HUES6 (cell line): ENCODE data around the gene MYO3B.

Source experiments
- H3K27ac ChIP-seq: 2 replicates; pipeline ENCODE4 v1.7.0; 2013; ENCODE audit warnings: low read depth, mild to moderate bottlenecking, low read length, inconsistent platforms
- H3K27me3 ChIP-seq: 2 replicates; pipeline ENCODE4 v1.6.1; 2013; ENCODE audit warnings: low read length; ENCODE audit not compliant: control insufficient read depth, insufficient read depth
- H3K36me3 ChIP-seq: 2 replicates; pipeline ENCODE4 v1.6.1; 2013; ENCODE audit warnings: low read length; ENCODE audit not compliant: control insufficient read depth, insufficient read depth
- H3K4me1 ChIP-seq: 2 replicates; pipeline ENCODE4 v1.6.1; 2013; ENCODE audit warnings: low read length; ENCODE audit not compliant: control insufficient read depth, insufficient read depth
- H3K4me3 ChIP-seq: 2 replicates; pipeline ENCODE4 v1.5.1; 2013; ENCODE audit warnings: low read depth, low read length
- H3K9ac ChIP-seq: one replicate; pipeline ENCODE4 v1.6.1; 2013; ENCODE audit warnings: mild to moderate bottlenecking, low read length
- H3K9me3 ChIP-seq: 2 replicates; pipeline ENCODE4 v1.6.1; 2013; ENCODE audit warnings: low read depth, low read length; ENCODE audit not compliant: control insufficient read depth, insufficient read depth

Gene MYO3B

DNA sequence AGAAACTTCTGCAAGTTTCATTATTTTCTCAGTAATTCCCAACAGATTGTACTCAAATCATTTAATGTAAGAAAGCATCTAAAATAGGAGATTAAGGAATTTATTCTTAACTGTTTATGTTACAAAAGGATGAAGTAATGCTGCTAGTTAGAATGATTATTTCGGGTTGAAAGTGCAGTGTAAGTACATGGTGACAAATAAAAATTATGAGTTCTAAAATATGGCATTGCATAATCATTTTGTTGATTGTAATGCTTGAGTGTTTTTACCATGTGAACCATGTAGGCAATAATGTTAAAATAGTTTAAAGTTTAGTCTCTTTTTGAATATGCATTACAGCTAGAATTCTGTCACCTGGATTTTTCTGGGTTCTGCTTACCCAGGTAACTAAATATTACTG, 388.2 kb downstream of the MYO3B start:
- no peak overlapping the region for H3K9ac ChIP-seq
- no peaks in the 10 kb centered on the region for H3K9me3 ChIP-seq
- no peak overlapping the region for H3K4me3 ChIP-seq
- no peaks in the 10 kb centered on the region for H3K27me3 ChIP-seq
- no peaks in the 10 kb centered on the region for H3K4me1 ChIP-seq
- H3K27ac ChIP-seq = no peak overlapping the region
- no peaks in the 10 kb centered on the region for H3K36me3 ChIP-seq

DNA sequence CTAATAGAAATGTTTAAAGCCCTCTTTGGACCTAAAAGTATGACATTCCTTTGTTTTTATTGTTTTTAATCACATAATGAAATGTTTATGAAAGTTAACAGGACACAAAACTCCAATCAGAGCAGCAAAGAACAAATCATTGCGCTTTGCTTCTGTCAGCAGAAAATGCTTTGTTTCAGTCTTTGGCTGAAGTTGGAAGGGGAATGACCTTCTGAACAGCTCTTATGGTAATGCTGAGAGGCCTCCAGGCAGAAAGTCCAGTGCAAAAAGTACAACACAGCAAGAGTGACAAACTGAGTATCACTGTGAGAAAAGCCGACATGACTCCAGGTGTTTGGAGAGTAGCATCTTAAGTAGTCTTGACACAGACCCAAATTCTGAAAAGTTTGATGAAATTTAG, 389.5 kb downstream of the MYO3B start:
- no peaks in the 10 kb centered on the region for H3K27me3 ChIP-seq
- H3K36me3 ChIP-seq = no peaks in the 10 kb centered on the region
- H3K4me3 ChIP-seq = no peak overlapping the region
- H3K9ac ChIP-seq = no peak overlapping the region
- no peaks in the 10 kb centered on the region for H3K9me3 ChIP-seq
- no peak overlapping the region for H3K27ac ChIP-seq
- H3K4me1 ChIP-seq = no peaks in the 10 kb centered on the region

DNA sequence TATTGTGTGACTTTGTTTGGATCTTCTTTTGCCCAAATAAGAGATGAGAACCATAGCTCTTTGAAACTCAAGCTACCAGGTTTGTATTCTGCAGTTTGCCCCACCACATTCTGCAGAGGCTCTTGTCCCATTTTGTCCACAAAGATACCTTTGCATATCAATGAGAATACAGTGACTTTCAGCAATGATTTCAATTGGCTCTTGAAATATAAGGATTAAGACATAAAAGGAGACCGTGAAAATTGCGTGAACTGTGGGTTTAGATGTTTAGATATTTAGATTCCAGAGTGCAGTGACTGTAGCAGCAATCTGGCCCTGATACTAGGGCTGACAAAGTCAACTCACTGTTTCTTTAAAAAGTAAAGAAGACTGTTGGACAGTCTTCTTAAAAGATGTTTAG, 390.6 kb downstream of the MYO3B start:
- H3K36me3 ChIP-seq = no peaks in the 10 kb centered on the region
- no peak overlapping the region for H3K4me3 ChIP-seq
- H3K9ac ChIP-seq = no peak overlapping the region
- 0 out of 2 replicates have a peak, but pooled peaks cover 3% of the 10 kb centered on the region for H3K4me1 ChIP-seq
- H3K9me3 ChIP-seq = no peaks in the 10 kb centered on the region
- no peaks in the 10 kb centered on the region for H3K27me3 ChIP-seq
- no peak overlapping the region for H3K27ac ChIP-seq

DNA sequence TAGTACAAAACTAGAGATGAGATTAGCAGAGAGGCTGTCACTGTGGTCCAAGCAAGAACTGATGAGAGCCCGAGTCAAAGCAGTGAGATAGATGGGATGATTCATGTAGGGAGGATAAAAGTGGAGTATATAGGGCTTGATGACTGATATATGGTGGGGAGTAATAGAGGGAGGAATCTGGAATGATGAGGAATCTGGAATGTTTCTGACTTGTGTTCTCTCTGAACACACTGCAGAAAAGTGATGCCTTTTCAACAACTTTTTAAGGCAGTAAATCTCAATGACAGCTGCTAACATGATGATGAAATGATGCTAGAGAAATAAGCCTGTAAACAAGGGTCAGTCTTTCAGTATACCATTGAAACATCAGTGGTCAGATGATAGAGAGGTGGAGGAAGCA, 393.7 kb downstream of the MYO3B start:
- Histone ChIP-seq H3K36me3 (no peaks in the 10 kb centered on the region), H3K4me3 (no peak overlapping the region), H3K27ac (no peak overlapping the region), H3K9me3 (no peaks in the 10 kb centered on the region), H3K9ac (no peak overlapping the region), H3K27me3 (no peaks in the 10 kb centered on the region), H3K4me1 (peaks cover 14% of the 10 kb centered on the region)

DNA sequence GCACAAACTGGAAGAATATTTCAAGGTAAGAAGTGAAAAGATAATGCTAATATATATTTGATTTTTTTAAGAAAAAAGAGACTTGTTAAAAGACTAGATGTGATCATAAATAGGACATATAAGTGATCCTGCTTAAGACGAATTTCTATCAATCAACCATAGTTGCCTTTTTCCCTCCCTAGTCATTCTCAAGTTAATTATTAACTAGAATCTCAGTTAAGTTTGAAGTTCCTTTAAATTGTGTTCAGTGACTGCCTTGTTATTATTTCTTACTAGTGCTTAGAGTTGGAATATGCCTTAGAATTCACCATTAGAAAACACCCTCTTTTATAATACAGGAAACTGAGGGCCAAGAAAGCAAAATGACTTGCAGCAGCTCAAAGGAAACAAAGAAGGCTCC, 395.7 kb downstream of the MYO3B start:
- no peaks in the 10 kb centered on the region for H3K9me3 ChIP-seq
- peaks cover 14% of the 10 kb centered on the region for H3K4me1 ChIP-seq
- no peak overlapping the region for H3K4me3 ChIP-seq
- H3K27me3 ChIP-seq = no peaks in the 10 kb centered on the region
- no peak overlapping the region for H3K9ac ChIP-seq
- H3K27ac ChIP-seq = no peak overlapping the region
- H3K36me3 ChIP-seq = no peaks in the 10 kb centered on the region

DNA sequence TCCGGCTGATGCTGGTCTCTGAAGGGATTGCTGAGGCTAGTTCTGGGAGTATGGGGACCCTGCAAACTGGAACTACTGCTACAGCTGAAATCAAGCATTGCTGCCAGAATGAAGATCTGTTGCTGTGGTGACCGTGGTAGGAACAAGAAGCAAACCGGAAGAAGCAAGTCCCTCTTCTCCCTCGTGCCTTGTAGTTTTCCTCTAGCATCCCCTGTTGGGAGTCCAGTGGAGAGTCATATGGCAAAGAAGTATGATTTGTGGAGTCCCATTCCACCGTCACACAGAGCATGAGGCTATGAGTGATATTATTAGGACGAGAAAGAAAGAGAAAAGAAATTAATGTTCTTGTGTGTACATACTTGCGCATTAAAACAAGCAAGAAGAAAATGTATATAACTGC, 398.3 kb downstream of the MYO3B start:
- Histone ChIP-seq H3K9ac (no peak overlapping the region), H3K27ac (no peak overlapping the region), H3K36me3 (no peaks in the 10 kb centered on the region), H3K4me3 (no peak overlapping the region), H3K27me3 (no peaks in the 10 kb centered on the region), H3K9me3 (no peaks in the 10 kb centered on the region), H3K4me1 (peaks cover 16% of the 10 kb centered on the region)

DNA sequence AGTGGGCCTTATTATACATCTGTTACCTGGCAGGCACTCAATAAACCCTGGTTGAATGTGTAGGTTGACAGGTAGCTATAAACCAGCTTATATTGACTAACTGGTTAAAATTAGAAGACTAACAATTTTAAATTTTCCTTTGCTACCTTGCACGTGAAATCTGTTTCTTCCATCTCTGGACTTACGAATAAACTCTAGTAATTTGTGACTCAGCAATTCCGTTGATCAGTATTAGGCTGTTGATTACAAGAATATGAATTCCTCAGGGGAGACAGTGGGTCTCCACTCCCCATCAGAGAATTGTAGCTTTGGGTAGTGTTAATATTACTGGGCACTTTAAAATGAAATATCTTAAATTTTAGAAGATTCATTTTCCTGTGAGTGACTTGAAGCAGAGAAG, 399.4 kb downstream of the MYO3B start:
- no peaks in the 10 kb centered on the region for H3K36me3 ChIP-seq
- no peaks in the 10 kb centered on the region for H3K27me3 ChIP-seq
- no peak overlapping the region for H3K9ac ChIP-seq
- H3K4me1 ChIP-seq = peaks cover 22% of the 10 kb centered on the region
- H3K9me3 ChIP-seq = no peaks in the 10 kb centered on the region
- no peak overlapping the region for H3K27ac ChIP-seq
- no peak overlapping the region for H3K4me3 ChIP-seq

DNA sequence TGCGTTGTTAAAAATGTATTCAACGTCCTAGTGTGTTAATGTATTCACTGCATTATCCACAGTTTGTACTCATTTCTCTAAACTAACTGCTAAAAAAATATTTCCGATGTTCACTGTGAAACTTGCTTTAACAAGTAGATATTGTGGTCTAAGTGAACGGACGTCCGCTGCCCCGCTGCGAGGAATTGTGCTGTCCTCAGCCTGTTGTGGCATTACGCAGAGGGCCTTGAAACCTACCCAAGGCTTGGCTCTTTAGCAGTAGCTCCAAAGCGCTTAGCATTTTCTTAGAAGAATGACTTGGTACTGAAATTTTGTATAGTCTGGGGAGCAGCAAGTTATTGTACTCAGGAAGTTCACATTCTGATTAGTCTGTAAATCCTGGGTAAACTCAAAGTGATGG, 400.7 kb downstream of the MYO3B start:
- Histone ChIP-seq H3K4me3 (no peak overlapping the region), H3K27ac (no peak overlapping the region), H3K9ac (no peak overlapping the region), H3K9me3 (no peaks in the 10 kb centered on the region), H3K36me3 (no peaks in the 10 kb centered on the region), H3K4me1 (peaks cover 29% of the 10 kb centered on the region), H3K27me3 (no peaks in the 10 kb centered on the region)

DNA sequence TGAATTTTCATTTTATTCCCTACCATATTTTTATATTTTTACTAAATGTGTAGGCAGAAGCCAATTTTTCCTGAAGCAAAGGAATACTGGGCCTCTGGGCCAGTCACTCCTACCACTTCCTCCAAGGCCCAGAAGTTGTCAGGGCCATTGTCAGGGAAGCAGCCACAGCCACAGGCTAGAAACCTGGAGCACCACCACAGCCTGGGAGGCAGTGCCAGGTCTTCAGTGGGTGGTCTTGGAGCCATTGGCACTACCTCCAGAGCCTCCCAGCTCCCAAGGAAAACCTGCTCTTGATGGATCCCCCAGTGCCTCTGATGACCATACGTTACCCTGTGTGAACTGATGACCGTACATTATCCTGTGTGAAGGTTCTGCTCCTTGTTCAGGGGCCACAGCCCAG, 401.6 kb downstream of the MYO3B start:
- no peak overlapping the region for H3K4me3 ChIP-seq
- H3K9ac ChIP-seq = no peak overlapping the region
- H3K27ac ChIP-seq = no peak overlapping the region
- H3K36me3 ChIP-seq = no peaks in the 10 kb centered on the region
- no peaks in the 10 kb centered on the region for H3K27me3 ChIP-seq
- no peaks in the 10 kb centered on the region for H3K9me3 ChIP-seq
- peaks cover 23% of the 10 kb centered on the region for H3K4me1 ChIP-seq

DNA sequence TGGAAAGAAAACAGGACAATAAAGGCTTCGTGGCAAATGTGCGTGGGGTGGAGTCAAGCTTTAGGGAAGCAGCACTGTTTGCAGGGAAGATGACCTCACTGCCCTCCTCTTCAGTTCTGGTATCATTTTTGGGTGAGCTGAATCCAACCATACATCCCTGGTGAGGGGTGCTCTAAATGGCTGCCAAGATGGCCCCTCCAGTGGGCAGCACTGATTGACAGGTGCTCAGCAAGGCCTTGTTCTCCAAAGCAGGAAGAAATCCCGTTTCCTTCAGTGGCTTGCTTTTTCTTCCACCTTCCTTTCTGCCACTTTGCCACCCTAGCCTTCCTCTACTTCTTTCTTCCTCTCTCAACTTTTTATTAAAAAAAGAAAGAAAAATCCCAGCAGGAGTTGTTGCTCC, 404.4 kb downstream of the MYO3B start:
- Histone ChIP-seq H3K9me3 (no peaks in the 10 kb centered on the region), H3K36me3 (no peaks in the 10 kb centered on the region), H3K27ac (0 out of 2 replicates have a peak overlapping the region, but pooled peaks have one; percentile 20), H3K9ac (no peak overlapping the region), H3K4me3 (no peak overlapping the region), H3K4me1 (peaks cover 20% of the 10 kb centered on the region), H3K27me3 (no peaks in the 10 kb centered on the region)

DNA sequence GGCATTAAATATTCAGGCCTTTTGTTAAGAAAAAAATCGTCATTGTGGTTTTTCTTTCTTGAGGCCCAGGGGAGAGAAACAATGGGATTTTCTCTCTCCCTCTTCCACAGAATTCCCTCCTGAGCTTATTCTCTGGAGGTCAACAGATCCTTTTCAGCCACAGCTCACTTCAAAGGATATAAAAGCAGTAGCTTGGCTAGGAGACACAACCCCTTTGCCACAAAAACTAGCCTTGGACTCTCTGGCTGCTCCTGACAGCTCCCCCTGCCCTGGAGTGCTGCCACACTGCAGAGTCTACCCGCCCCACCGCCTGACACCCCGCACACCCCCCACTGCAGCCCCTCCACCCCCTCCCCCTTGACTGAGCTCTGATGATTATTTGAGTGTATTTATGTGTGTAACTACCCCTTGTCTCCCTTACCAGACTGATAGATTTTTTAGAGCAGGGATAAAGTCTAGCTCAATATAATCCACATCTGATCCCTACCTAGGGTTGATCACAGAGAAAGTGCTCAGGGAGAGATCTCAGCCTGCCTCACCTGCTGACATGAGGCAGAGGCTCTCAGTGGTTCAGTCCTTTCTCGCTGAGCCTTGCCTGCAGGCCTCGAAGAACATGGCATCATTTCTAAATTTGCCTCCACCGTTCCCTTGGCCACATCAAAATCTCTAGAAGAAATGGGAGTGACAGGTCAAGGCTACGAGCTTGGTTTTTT, 405.0 kb downstream of the MYO3B start:
- no peaks in the 10 kb centered on the region for H3K27me3 ChIP-seq
- peaks cover 20% of the 10 kb centered on the region for H3K4me1 ChIP-seq
- H3K36me3 ChIP-seq = no peaks in the 10 kb centered on the region
- no peak overlapping the region for H3K9ac ChIP-seq
- no peak overlapping the region for H3K4me3 ChIP-seq
- no peaks in the 10 kb centered on the region for H3K9me3 ChIP-seq
- 0 out of 2 replicates have a peak overlapping the region, but pooled peaks have one; percentile 20 for H3K27ac ChIP-seq
